B cell (primary cell): ENCODE results near the gene GIPC3. TPM values are rescaled to one million over a fixed set of nuclear protein-coding genes. Genes with fewer than 3 reads are reported as not detected.

ENCODE experiments used
- ATAC-seq: fragments of 200-7000 bp; cut with Tn5 transposase; one replicate; pipeline ENCODE4 v1.10.0; 2021; ENCODE audit warnings: low read depth, mild to moderate bottlenecking, moderate number of reproducible peaks, moderate library complexity
- CTCF ChIA-PET: fragments of 350-600 bp; sonication (Branson Sonifier 250); formaldehyde crosslinking; loops from one replicate; lab custom pipeline; 2021; ENCODE audit warnings: antibody characterized with exemption, inconsistent platforms; lab: Charles Lee
- POLR2A ChIA-PET: fragments of 350-600 bp; sonication (Branson Sonifier 250); formaldehyde crosslinking; loops from one replicate; lab custom pipeline; 2021; ENCODE audit warnings: antibody characterized with exemption; lab: Charles Lee
- DNase-seq: peaks from one replicate; pipeline ENCODE4 v3.0.0; 2013
- H2AFZ ChIP-seq: 2 replicates; pipeline ENCODE4 v1.6.1; 2012; ENCODE audit warnings: mild to moderate bottlenecking, low read depth, low read length; ENCODE audit not compliant: insufficient read depth, poor library complexity, severe bottlenecking
- H3K27ac ChIP-seq, 2 donors: 1 replicate in 1 of 2; 2 replicates in 1 of 2; pipeline ENCODE4 v1.5.1; 2012 to 2013; ENCODE audit warnings: low read length in 2 of 2, mild to moderate bottlenecking in 2 of 2, moderate library complexity in 1 of 2
- H3K27me3 ChIP-seq, 4 experiments: fragments of 200-600 bp in 1 of 4; sonication (generic) in 1 of 4; replicated peaks in 1 of 4; 1 replicate in 2 of 4; 2 replicates in 2 of 4; pipeline versions ENCODE4 v1.6.1 to v1.7.0; 2013 to 2016; ENCODE audit warnings: low read length in 3 of 4, mild to moderate bottlenecking in 2 of 4, mixed read lengths in 1 of 4, moderate library complexity in 1 of 4; ENCODE audit not compliant: insufficient read depth in 4 of 4, control insufficient read depth in 3 of 4; ENCODE audit errors: control extremely low read depth in 1 of 4
- H3K36me3 ChIP-seq, 2 experiments: replicated peaks in 1 of 2; 1 replicate in 1 of 2; 2 replicates in 1 of 2; pipeline versions ENCODE4 v1.6.1 to v1.7.1; 2013; ENCODE audit warnings: low read length in 1 of 2; ENCODE audit not compliant: insufficient read depth in 2 of 2, control insufficient read depth in 1 of 2; ENCODE audit errors: control extremely low read depth in 1 of 2, extremely low read depth in 1 of 2
- H3K4me1 ChIP-seq, 2 donors: fragments of 200-600 bp in 1 of 2; sonication (generic) in 1 of 2; 1 replicate in 1 of 2; 2 replicates in 1 of 2; pipeline versions ENCODE4 v1.5.1 to v1.6.1; 2013 to 2017; ENCODE audit warnings: low read length in 2 of 2; ENCODE audit not compliant: control insufficient read depth in 2 of 2, insufficient read depth in 2 of 2
- H3K4me2 ChIP-seq: replicated peaks from 2 replicates; pipeline ENCODE3; 2012; ENCODE audit warnings: mild to moderate bottlenecking, low read depth, low read length; ENCODE audit not compliant: poor library complexity, severe bottlenecking
- H3K4me3 ChIP-seq, 5 experiments: fragments of 200-600 bp in 1 of 5; sonication (generic) in 1 of 5; 1 replicate in 3 of 5; 2 replicates in 2 of 5; pipeline versions ENCODE4 v1.5.1 to v1.7.0; 2011 to 2016; ENCODE audit warnings: low read length in 4 of 5, mild to moderate bottlenecking in 4 of 5, low read depth in 2 of 5, control low read depth in 1 of 5, moderate library complexity in 1 of 5; ENCODE audit not compliant: insufficient read depth in 1 of 5; ENCODE audit errors: control extremely low read depth in 1 of 5, extremely low read depth in 1 of 5
- H3K79me2 ChIP-seq: fragments of 200-600 bp; sonication (generic); one replicate; pipeline ENCODE4 v1.6.0; 2016; ENCODE audit warnings: low read length; ENCODE audit not compliant: control insufficient read depth, insufficient read depth
- H3K9ac ChIP-seq: fragments of 200-600 bp; sonication (generic); 2 replicates; pipeline ENCODE4 v1.6.1; 2017; ENCODE audit warnings: mild to moderate bottlenecking, low read length, moderate library complexity
- H3K9me3 ChIP-seq, 3 donors: one replicate each; pipeline versions ENCODE4 v1.6.1 to v1.7.1; 2013; ENCODE audit warnings: low read length in 2 of 3; ENCODE audit not compliant: control insufficient read depth in 2 of 3, insufficient read depth in 1 of 3; ENCODE audit errors: control extremely low read depth in 1 of 3
- H4K20me1 ChIP-seq: 2 replicates; pipeline ENCODE4 v1.6.0; 2012; ENCODE audit warnings: mild to moderate bottlenecking, low read length; ENCODE audit not compliant: insufficient read depth, control insufficient read depth, poor library complexity, severe bottlenecking
- H3K27ac Mint-ChIP-seq: one replicate; pipeline ENCODE4 v1.8.0; 2021; ENCODE audit warnings: mixed read lengths
- H3K27me3 Mint-ChIP-seq: one replicate; pipeline ENCODE4 v1.8.0; 2021; ENCODE audit warnings: mixed read lengths
- H3K4me1 Mint-ChIP-seq: one replicate; pipeline ENCODE4 v1.8.0; 2021; ENCODE audit warnings: mixed read lengths
- H3K4me3 Mint-ChIP-seq: one replicate; pipeline ENCODE4 v1.8.0; 2021; ENCODE audit warnings: mixed read lengths
- H3K9me3 Mint-ChIP-seq: one replicate; pipeline ENCODE4 v1.8.0; 2022; ENCODE audit warnings: mixed read lengths; ENCODE audit not compliant: insufficient read depth
- EZH2 ChIP-seq: IDR thresholded peaks from 2 replicates; pipeline ENCODE4 v1.6.1; 2012; ENCODE audit warnings: borderline replicate concordance, low read depth, mild to moderate bottlenecking, moderate library complexity, low read length; ENCODE audit not compliant: insufficient read depth, poor library complexity, severe bottlenecking
- WGBS: methylation state at CpG from one replicate; pipeline ENCODE4 v1.1.5; 2013; ENCODE audit warnings: missing lambda C conversion rate; ENCODE audit not compliant: insufficient coverage; 5-methylcytosine and 5-hydroxymethylcytosine counted together
- intact Hi-C: fragments of 100-400 bp; cut with micrococcal nuclease; formaldehyde crosslinking; loops from one replicate; pipeline ENCODE4 v1.10.0; 2022
- polyA plus RNA-seq: library from polyadenylated mRNA; depleted of rRNA; stranded (reverse); fragments of >200 nt; gene quantifications from 2 replicates; pipeline ENCODE4 v1.2.3, GENCODE V29; 2012
- total RNA-seq, 2 donors: library from RNA; stranded (reverse); fragments of 120-200 nt in 1 of 2; gene quantifications; 1 replicate in 1 of 2; 2 replicates in 1 of 2; pipeline versions ENCODE4 v1.2.3 to v1.2.4, GENCODE V29; 2013 to 2022
- TF ChIP-seq, protein P1 (sequence below): fragments of 200-600 bp; IDR thresholded peaks from one replicate; pipeline ENCODE4 v1.8.0; 2022; ENCODE audit warnings: antibody characterized with exemption, mild to moderate bottlenecking

The GIPC3 gene
- total and polyA plus RNA-seq, 2 donors (not counting 1 experiment from before 2014, with no cell fraction given): 0.47 to 0.48 TPM

GRCh38 chr19:3636962-3637361 lies 51.7 kb downstream of the GIPC3 start:
- no peaks in the 10 kb centered on the region for H3K27me3 Mint-ChIP-seq
- H4K20me1 ChIP-seq: no peaks in the 10 kb centered on the region
- intact Hi-C loops: no loop called here
- H3K79me2 ChIP-seq: no peaks in the 10 kb centered on the region
- no peak overlapping the region for H3K4me2 ChIP-seq
- ChIA-PET CTCF (no interaction called here), POLR2A (no interaction called here)
- no peaks in the 10 kb centered on the region for H3K27me3 ChIP-seq
- H3K4me3 ChIP-seq: no peak overlapping the region
- no peak overlapping the region for H3K9ac ChIP-seq
- H3K4me1 ChIP-seq: no peaks in the 10 kb centered on the region
- 88% methylated on average over 20 of the region's 20 CpGs for WGBS
- TF ChIP-seq, protein P1, sequence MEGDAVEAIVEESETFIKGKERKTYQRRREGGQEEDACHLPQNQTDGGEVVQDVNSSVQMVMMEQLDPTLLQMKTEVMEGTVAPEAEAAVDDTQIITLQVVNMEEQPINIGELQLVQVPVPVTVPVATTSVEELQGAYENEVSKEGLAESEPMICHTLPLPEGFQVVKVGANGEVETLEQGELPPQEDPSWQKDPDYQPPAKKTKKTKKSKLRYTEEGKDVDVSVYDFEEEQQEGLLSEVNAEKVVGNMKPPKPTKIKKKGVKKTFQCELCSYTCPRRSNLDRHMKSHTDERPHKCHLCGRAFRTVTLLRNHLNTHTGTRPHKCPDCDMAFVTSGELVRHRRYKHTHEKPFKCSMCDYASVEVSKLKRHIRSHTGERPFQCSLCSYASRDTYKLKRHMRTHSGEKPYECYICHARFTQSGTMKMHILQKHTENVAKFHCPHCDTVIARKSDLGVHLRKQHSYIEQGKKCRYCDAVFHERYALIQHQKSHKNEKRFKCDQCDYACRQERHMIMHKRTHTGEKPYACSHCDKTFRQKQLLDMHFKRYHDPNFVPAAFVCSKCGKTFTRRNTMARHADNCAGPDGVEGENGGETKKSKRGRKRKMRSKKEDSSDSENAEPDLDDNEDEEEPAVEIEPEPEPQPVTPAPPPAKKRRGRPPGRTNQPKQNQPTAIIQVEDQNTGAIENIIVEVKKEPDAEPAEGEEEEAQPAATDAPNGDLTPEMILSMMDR: no peak
- TF ChIP-seq EZH2: no peak
- H3K27ac ChIP-seq: no peak overlapping the region
- H3K9me3 Mint-ChIP-seq: no peaks in the 10 kb centered on the region
- no peak overlapping the region for H3K4me3 Mint-ChIP-seq
- no peaks in the 10 kb centered on the region for H3K4me1 Mint-ChIP-seq
- peaks cover 0 to 10% of the 10 kb centered on the region in 2 experiments for H3K36me3 ChIP-seq
- no peak overlapping the region for H3K27ac Mint-ChIP-seq
- no peaks in the 10 kb centered on the region for H3K9me3 ChIP-seq
- H2AFZ ChIP-seq: no peak overlapping the region
- ATAC-seq: no peak
- DNase-seq: no peak

- no peak overlapping the region for H3K9ac ChIP-seq
- DNase-seq: no peak
- Mint-ChIP-seq H3K4me3 (no peak overlapping the region), H3K27me3 (no peaks in the 10 kb centered on the region), H3K4me1 (no peaks in the 10 kb centered on the region), H3K27ac (no peak overlapping the region), H3K9me3 (no peaks in the 10 kb centered on the region)
- no peaks in the 10 kb centered on the region for H3K9me3 ChIP-seq
- H3K4me2 ChIP-seq: no peak overlapping the region
- H3K27me3 ChIP-seq: no peaks in the 10 kb centered on the region
- no peak overlapping the region for H3K4me3 ChIP-seq
- CTCF ChIA-PET: no interaction called here
- TF ChIP-seq, protein P1: no peak
- TF ChIP-seq EZH2: no peak
- H3K27ac ChIP-seq: no peak overlapping the region
- no peaks in the 10 kb centered on the region for H4K20me1 ChIP-seq
- no peak for ATAC-seq
- WGBS: 96% methylated on average over 9 of the region's 23 CpGs
- H3K4me1 ChIP-seq: no peaks in the 10 kb centered on the region
- no peaks in the 10 kb centered on the region for H3K79me2 ChIP-seq
- POLR2A ChIA-PET: no interaction called here
- intact Hi-C loops: no loop called here
- H2AFZ ChIP-seq: no peak overlapping the region
- H3K36me3 ChIP-seq: peaks cover 0 to 11% of the 10 kb centered on the region in 2 experiments
These were observed 52.3 kb downstream of the GIPC3 start for GRCh38 chr19:3637621-3638020.
